ENCODE measurements around the gene TCAP. TPM values are rescaled to one million over a fixed set of nuclear protein-coding genes. Genes with fewer than 3 reads are reported as not detected.

Gene TCAP
- total and polyA plus RNA-seq, 12 donors: 2,452 to 6,290 (median 4,242) TPM

- H3K27ac ChIP-seq: peak overlapping the region in 3 of 10 donors; percentile 23 to 44 (median 28)
- no peaks in the 10 kb centered on the region for H3K9me3 ChIP-seq
- no peak overlapping the region for H3K4me3 ChIP-seq
- H3K27me3 ChIP-seq: no peaks in the 10 kb centered on the region
- no peak for DNase-seq
- intact Hi-C loops (cut with DNase I): no loop called here
- no peak for ATAC-seq
- WGBS, 2 donors: 65 to 73% methylated on average over 8 of the region's 8 CpGs
- TF ChIP-seq CTCF (IDR thresholded peaks at IDR 0.05): no peak
- H3K36me3 ChIP-seq: peaks cover 0 to 35% (median 0%) of the 10 kb centered on the region in 9 donors
- H3K4me1 ChIP-seq: peaks cover 0 to 37% (median 16%) of the 10 kb centered on the region in 9 donors
Observed at GRCh38 chr17:39651923-39652586, 13.1 kb upstream of the TCAP start.

GRCh38 chr17:39652587-39653315, 12.4 kb upstream of the TCAP start:
- no peaks in the 10 kb centered on the region for H3K9me3 ChIP-seq
- no peak for TF ChIP-seq CTCF (IDR thresholded peaks at IDR 0.05)
- DNase-seq (no peak), ATAC-seq (peak in 6 of 8 donors; percentile 5 to 26 (median 18))
- peaks cover 6 to 37% (median 16%) of the 10 kb centered on the region in 9 donors for H3K4me1 ChIP-seq
- no peak overlapping the region for H3K4me3 ChIP-seq
- 61 to 65% methylated on average over 7 of the region's 7 CpGs for WGBS, 2 donors
- no peaks in the 10 kb centered on the region for H3K27me3 ChIP-seq
- peaks cover 0 to 40% (median 0%) of the 10 kb centered on the region in 9 donors for H3K36me3 ChIP-seq
- H3K27ac ChIP-seq: peak overlapping the region in 5 of 10 donors; percentile 20 to 44 (median 28)
- intact Hi-C loops (cut with DNase I): no loop called here

- Histone ChIP-seq H3K27ac (peak overlapping the region in 4 of 10 donors; percentile 20 to 44 (median 28)), H3K4me3 (no peak overlapping the region), H3K36me3 (peaks cover 0 to 45% (median 0%) of the 10 kb centered on the region in 9 donors), H3K27me3 (no peaks in the 10 kb centered on the region), H3K9me3 (no peaks in the 10 kb centered on the region), H3K4me1 (peaks cover 6 to 41% (median 20%) of the 10 kb centered on the region in 9 donors)
- DNase-seq (no peak), ATAC-seq (peak in 4 of 8 donors; percentile 3 to 25 (median 9))
- TF ChIP-seq CTCF (IDR thresholded peaks at IDR 0.05): no peak
- 81 to 82% methylated on average over 12 of the region's 12 CpGs for WGBS, 2 donors
- intact Hi-C loops (cut with DNase I): no loop called here
Observed at GRCh38 chr17:39653316-39653661, 11.9 kb upstream of the TCAP start.

GRCh38 chr17:39653662-39654331, 11.4 kb upstream of the TCAP start:
- DNase-seq: peak; percentile 57 to 70
- Histone ChIP-seq H3K4me3 (no peak overlapping the region), H3K4me1 (peaks cover 8 to 46% (median 20%) of the 10 kb centered on the region in 9 donors), H3K27me3 (no peaks in the 10 kb centered on the region), H3K27ac (peak overlapping the region in 2 of 10 donors; percentile 20 to 34), H3K36me3 (peaks cover 0 to 50% (median 0%) of the 10 kb centered on the region in 9 donors), H3K9me3 (no peaks in the 10 kb centered on the region)
- intact Hi-C loops (cut with DNase I): no loop called here
- 69 to 70% methylated on average over 14 of the region's 14 CpGs for WGBS, 2 donors
- peak in 6 of 8 donors; percentile 46 to 64 (median 54) for ATAC-seq
- TF ChIP-seq CTCF (IDR thresholded peaks at IDR 0.05): peak; percentile 62 to 87 (median 81)
